Measurements from ENCODE around the gene STRIT1. TPM values are rescaled to one million over a fixed set of nuclear protein-coding genes. Genes with fewer than 3 reads are reported as not detected.

Gene STRIT1
- polyA plus RNA-seq, 3 donors: not detected

GRCh38 chr3:155285936-155286335 lies 7.5 kb downstream of the STRIT1 start:
- no peaks in the 10 kb centered on the region for H3K4me1 Mint-ChIP-seq
- Histone ChIP-seq H3K4me2 (replicated peaks; ENCODE audit: extremely low read depth, low read length, poor library complexity, severe bottlenecking) (no peak overlapping the region), H3K27ac (ENCODE audit: low read depth in 1 of 2, low read length in 2 of 2) (no peak overlapping the region), H3K79me2 (ENCODE audit: insufficient read depth, low read length) (no peaks in the 10 kb centered on the region), H3K4me1 (ENCODE audit: control insufficient read depth in 1 of 2, insufficient read depth in 2 of 2, low read length in 2 of 2) (no peaks in the 10 kb centered on the region), H3K9me3 (replicated peaks in 1 of 2; ENCODE audit: control insufficient read depth in 1 of 2, insufficient read depth in 1 of 2, low read length in 2 of 2) (no peaks in the 10 kb centered on the region), H3K4me3 (replicated peaks in 1 of 3; ENCODE audit: low read depth in 2 of 3, low read length in 3 of 3) (no peak overlapping the region), H3K27me3 (ENCODE audit: control insufficient read depth in 2 of 2, insufficient read depth in 2 of 2, low read length in 2 of 2) (no peaks in the 10 kb centered on the region), H3K9ac (ENCODE audit: insufficient read depth, low read length, poor library complexity, severe bottlenecking) (no peak overlapping the region), H3K36me3 (replicated peaks in 1 of 2; ENCODE audit: control insufficient read depth in 1 of 2, insufficient read depth in 2 of 2, low read length in 2 of 2) (no peaks in the 10 kb centered on the region), H4K20me1 (ENCODE audit: insufficient read depth, low read length) (no peaks in the 10 kb centered on the region), H2AFZ (ENCODE audit: insufficient read depth, low read depth, low read length, poor library complexity, severe bottlenecking) (no peak overlapping the region)
- intact Hi-C loops (cut with micrococcal nuclease): no loop called here
- DNase-seq: no peak
- H3K4me3 Mint-ChIP-seq: no peak overlapping the region
- H3K27me3 Mint-ChIP-seq (ENCODE audit: low read depth in 3 of 3): peaks cover 0 to 1% (median 0%) of the 10 kb centered on the region in 3 donors
- 100% methylated on average over 1 of the region's 4 CpGs for WGBS (ENCODE audit: insufficient coverage)
- no peak overlapping the region for H3K27ac Mint-ChIP-seq
- H3K9me3 Mint-ChIP-seq: peaks cover 0 to 3% (median 0%) of the 10 kb centered on the region in 7 donors
- TF ChIP-seq CTCF (IDR thresholded peaks at IDR 0.05): no peak
- no peaks in the 10 kb centered on the region for H3K36me3 Mint-ChIP-seq

- H3K4me1 ChIP-seq (ENCODE audit: control insufficient read depth in 1 of 2, insufficient read depth in 2 of 2, low read length in 2 of 2): no peaks in the 10 kb centered on the region
- intact Hi-C loops (cut with micrococcal nuclease): no loop called here
- peaks cover 0 to 6% of the 10 kb centered on the region in 2 donors for H3K9me3 ChIP-seq (replicated peaks in 1 of 2; ENCODE audit: control insufficient read depth in 1 of 2, insufficient read depth in 1 of 2, low read length in 2 of 2)
- H3K4me1 Mint-ChIP-seq: no peaks in the 10 kb centered on the region
- H2AFZ ChIP-seq (ENCODE audit: insufficient read depth, low read depth, low read length, poor library complexity, severe bottlenecking): no peak overlapping the region
- peaks cover 0 to 3% (median 0%) of the 10 kb centered on the region in 3 donors for H3K27me3 Mint-ChIP-seq (ENCODE audit: low read depth in 3 of 3)
- H3K9ac ChIP-seq (ENCODE audit: insufficient read depth, low read length, poor library complexity, severe bottlenecking): no peak overlapping the region
- H3K27ac Mint-ChIP-seq: no peak overlapping the region
- no peak overlapping the region for H3K4me2 ChIP-seq (replicated peaks; ENCODE audit: extremely low read depth, low read length, poor library complexity, severe bottlenecking)
- no peak overlapping the region for H3K27ac ChIP-seq (ENCODE audit: low read depth in 1 of 2, low read length in 2 of 2)
- no peak overlapping the region for H3K4me3 ChIP-seq (replicated peaks in 1 of 3; ENCODE audit: low read depth in 2 of 3, low read length in 3 of 3)
- no peaks in the 10 kb centered on the region for H4K20me1 ChIP-seq (ENCODE audit: insufficient read depth, low read length)
- no peaks in the 10 kb centered on the region for H3K79me2 ChIP-seq (ENCODE audit: insufficient read depth, low read length)
- no peaks in the 10 kb centered on the region for H3K36me3 Mint-ChIP-seq
- no peaks in the 10 kb centered on the region for H3K27me3 ChIP-seq (ENCODE audit: control insufficient read depth in 2 of 2, insufficient read depth in 2 of 2, low read length in 2 of 2)
- WGBS (ENCODE audit: insufficient coverage): 88% methylated on average over 4 of the region's 8 CpGs
- DNase-seq: no peak
- peaks cover 9 to 23% (median 17%) of the 10 kb centered on the region in 7 donors for H3K9me3 Mint-ChIP-seq
- no peaks in the 10 kb centered on the region for H3K36me3 ChIP-seq (replicated peaks in 1 of 2; ENCODE audit: control insufficient read depth in 1 of 2, insufficient read depth in 2 of 2, low read length in 2 of 2)
- H3K4me3 Mint-ChIP-seq: no peak overlapping the region
- TF ChIP-seq CTCF (IDR thresholded peaks at IDR 0.05): no peak
Observed at GRCh38 chr3:155283092-155284056, 10.1 kb downstream of the STRIT1 start.

All from CD14-positive monocyte (primary cell).